Measurements from ENCODE around the gene ACOT11. TPM values are rescaled to one million over a fixed set of nuclear protein-coding genes. Genes with fewer than 3 reads are reported as not detected.

Gene ACOT11
- total RNA-seq, 1 experiment from 2014 or later = 1.9 TPM

DNA sequence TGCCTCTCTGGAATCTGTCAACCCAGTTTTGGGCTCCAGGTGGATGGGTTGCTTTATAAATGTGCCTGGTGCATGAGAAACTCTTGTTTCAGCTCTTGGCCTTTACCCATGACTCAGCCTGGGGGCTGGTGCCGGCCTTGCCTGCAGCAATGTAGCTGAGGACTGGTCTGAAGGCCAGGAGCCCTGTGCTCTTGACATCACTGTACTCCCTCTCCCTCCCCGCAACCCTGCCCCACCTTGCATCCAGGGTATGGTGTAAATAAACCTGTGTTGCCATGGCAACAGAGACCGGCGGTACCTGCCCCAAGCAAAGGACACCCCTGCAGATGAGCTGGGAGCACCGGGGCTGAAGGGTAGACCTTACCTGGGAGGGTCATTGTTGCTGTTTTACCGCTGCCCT lies 62.0 kb downstream of the ACOT11 start:
- ChIA-PET CTCF (no interaction called here), POLR2A (no interaction called here)
- no peaks in the 10 kb centered on the region for H3K9me3 ChIP-seq (ENCODE audit: control insufficient read depth, insufficient read depth, low read depth, low read length)
- in situ Hi-C loops (cut with HindIII; ENCODE audit: low pct_unique_long_range_greater_than_20kb, low sequenced_read_pairs) (no loop called here), intact Hi-C loops (cut with micrococcal nuclease; ENCODE audit: unreplicated experiment) (no loop called here)
- no peak overlapping the region for H3K4me3 ChIP-seq (ENCODE audit: low read depth in 2 of 2, low read length in 2 of 2)
- ATAC-seq = no peak
- H3K27me3 ChIP-seq (ENCODE audit: control insufficient read depth, insufficient read depth, low read length) = no peaks in the 10 kb centered on the region
- TF ChIP-seq SIN3A (IDR thresholded peaks at IDR 0.05; ENCODE audit: borderline replicate concordance, insufficient read depth, low read depth, low read length) (no peak), POLR2AphosphoS5 (IDR thresholded peaks at IDR 0.05; ENCODE audit: low read depth, low read length) (no peak), TCF7L2 (IDR thresholded peaks at IDR 0.05; ENCODE audit: low read depth, low read length) (no peak)
- TF ChIP-seq, protein P1, sequence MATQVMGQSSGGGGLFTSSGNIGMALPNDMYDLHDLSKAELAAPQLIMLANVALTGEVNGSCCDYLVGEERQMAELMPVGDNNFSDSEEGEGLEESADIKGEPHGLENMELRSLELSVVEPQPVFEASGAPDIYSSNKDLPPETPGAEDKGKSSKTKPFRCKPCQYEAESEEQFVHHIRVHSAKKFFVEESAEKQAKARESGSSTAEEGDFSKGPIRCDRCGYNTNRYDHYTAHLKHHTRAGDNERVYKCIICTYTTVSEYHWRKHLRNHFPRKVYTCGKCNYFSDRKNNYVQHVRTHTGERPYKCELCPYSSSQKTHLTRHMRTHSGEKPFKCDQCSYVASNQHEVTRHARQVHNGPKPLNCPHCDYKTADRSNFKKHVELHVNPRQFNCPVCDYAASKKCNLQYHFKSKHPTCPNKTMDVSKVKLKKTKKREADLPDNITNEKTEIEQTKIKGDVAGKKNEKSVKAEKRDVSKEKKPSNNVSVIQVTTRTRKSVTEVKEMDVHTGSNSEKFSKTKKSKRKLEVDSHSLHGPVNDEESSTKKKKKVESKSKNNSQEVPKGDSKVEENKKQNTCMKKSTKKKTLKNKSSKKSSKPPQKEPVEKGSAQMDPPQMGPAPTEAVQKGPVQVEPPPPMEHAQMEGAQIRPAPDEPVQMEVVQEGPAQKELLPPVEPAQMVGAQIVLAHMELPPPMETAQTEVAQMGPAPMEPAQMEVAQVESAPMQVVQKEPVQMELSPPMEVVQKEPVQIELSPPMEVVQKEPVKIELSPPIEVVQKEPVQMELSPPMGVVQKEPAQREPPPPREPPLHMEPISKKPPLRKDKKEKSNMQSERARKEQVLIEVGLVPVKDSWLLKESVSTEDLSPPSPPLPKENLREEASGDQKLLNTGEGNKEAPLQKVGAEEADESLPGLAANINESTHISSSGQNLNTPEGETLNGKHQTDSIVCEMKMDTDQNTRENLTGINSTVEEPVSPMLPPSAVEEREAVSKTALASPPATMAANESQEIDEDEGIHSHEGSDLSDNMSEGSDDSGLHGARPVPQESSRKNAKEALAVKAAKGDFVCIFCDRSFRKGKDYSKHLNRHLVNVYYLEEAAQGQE (IDR thresholded peaks at IDR 0.05; ENCODE audit: insufficient read depth in 1 of 2, low read depth in 2 of 2, low read length in 1 of 2) = no peak
- TF ChIP-seq, protein P2, sequence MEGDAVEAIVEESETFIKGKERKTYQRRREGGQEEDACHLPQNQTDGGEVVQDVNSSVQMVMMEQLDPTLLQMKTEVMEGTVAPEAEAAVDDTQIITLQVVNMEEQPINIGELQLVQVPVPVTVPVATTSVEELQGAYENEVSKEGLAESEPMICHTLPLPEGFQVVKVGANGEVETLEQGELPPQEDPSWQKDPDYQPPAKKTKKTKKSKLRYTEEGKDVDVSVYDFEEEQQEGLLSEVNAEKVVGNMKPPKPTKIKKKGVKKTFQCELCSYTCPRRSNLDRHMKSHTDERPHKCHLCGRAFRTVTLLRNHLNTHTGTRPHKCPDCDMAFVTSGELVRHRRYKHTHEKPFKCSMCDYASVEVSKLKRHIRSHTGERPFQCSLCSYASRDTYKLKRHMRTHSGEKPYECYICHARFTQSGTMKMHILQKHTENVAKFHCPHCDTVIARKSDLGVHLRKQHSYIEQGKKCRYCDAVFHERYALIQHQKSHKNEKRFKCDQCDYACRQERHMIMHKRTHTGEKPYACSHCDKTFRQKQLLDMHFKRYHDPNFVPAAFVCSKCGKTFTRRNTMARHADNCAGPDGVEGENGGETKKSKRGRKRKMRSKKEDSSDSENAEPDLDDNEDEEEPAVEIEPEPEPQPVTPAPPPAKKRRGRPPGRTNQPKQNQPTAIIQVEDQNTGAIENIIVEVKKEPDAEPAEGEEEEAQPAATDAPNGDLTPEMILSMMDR (IDR thresholded peaks at IDR 0.05) = no peak
- BruUV-seq (replicated peaks) = no TSS peak
- no peak overlapping the region for H3K27ac ChIP-seq (ENCODE audit: low read length)
- DNase-seq (ENCODE audit: low read depth, low spot score) = no peak
- peaks cover 4% of the 10 kb centered on the region; the same call in 1 of the 2 replicates for H3K4me1 ChIP-seq (ENCODE audit: control insufficient read depth, insufficient read depth, low read length)
- H3K36me3 ChIP-seq (ENCODE audit: control insufficient read depth, insufficient read depth, low read length) = no peaks in the 10 kb centered on the region

DNA sequence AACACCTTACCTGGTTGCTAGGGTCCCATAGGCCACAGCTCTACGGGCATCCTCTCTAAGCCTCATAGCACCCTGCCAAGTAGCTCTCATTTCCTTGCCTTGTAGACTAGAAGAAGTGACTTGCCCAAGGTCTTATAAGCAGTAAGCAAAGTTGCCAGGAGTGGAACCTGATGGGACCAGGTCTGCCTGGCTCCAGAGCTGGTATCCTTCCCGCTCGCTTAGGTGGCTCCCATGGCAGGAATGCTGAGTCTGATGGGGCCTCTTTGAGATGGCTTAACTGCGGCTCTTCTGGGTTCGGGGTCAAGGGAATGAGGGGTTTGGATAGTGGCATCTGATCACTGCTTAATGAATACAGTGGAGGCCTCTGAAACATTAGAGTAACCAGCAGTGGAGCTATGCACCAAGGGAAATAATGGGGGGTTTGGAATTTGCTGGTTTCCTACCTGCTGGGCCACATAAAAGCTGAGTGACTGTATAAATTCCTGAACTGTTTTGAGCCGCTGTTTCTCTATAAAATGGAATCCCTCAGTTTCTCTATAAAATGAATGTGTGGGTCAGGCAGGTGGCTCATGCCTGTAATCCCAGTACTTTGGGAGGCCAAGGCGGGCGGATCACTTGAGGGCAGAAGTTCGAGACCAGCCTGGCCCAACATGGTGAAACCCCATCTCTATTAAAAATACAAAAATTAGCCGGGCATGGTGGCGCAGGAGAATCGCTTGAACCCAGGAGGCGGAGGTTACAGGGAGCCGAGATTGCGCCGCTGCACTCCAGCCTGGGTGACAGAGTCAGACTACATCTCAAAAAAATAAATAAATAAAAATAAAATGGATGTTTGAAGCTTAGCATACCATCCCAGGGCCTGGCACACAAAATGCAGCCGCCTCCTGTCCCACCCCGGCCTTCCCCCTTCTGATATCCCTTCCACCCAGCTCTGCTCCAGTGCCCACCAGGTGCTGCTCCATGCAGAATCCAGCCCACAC lies 62.9 kb downstream of the ACOT11 start:
- H3K36me3 ChIP-seq (ENCODE audit: control insufficient read depth, insufficient read depth, low read length) = no peaks in the 10 kb centered on the region
- intact Hi-C loops (cut with micrococcal nuclease; ENCODE audit: unreplicated experiment) = no loop called here
- H3K27ac ChIP-seq (ENCODE audit: low read length) = no peak overlapping the region
- TF ChIP-seq SIN3A (IDR thresholded peaks at IDR 0.05; ENCODE audit: borderline replicate concordance, insufficient read depth, low read depth, low read length) = no peak
- TF ChIP-seq TCF7L2 (IDR thresholded peaks at IDR 0.05; ENCODE audit: low read depth, low read length) = no peak
- TF ChIP-seq, protein P1 (IDR thresholded peaks at IDR 0.05; ENCODE audit: insufficient read depth in 1 of 2, low read depth in 2 of 2, low read length in 1 of 2) = no peak
- TF ChIP-seq POLR2AphosphoS5 (IDR thresholded peaks at IDR 0.05; ENCODE audit: low read depth, low read length) = no peak
- TF ChIP-seq, protein P2 (IDR thresholded peaks at IDR 0.05) = no peak
- in situ Hi-C loops (cut with HindIII; ENCODE audit: low pct_unique_long_range_greater_than_20kb, low sequenced_read_pairs) = no loop called here
- H3K4me1 ChIP-seq (ENCODE audit: control insufficient read depth, insufficient read depth, low read length) = peaks cover 4% of the 10 kb centered on the region; the same call in 1 of the 2 replicates
- H3K4me3 ChIP-seq (ENCODE audit: low read depth in 2 of 2, low read length in 2 of 2) = no peak overlapping the region
- ChIA-PET POLR2A (no interaction called here), CTCF (no interaction called here)
- ATAC-seq (no peak), DNase-seq (ENCODE audit: low read depth, low spot score) (no peak)
- BruUV-seq (replicated peaks) = no TSS peak
- no peaks in the 10 kb centered on the region for H3K27me3 ChIP-seq (ENCODE audit: control insufficient read depth, insufficient read depth, low read length)
- H3K9me3 ChIP-seq (ENCODE audit: control insufficient read depth, insufficient read depth, low read depth, low read length) = no peaks in the 10 kb centered on the region
